ENCODE data around the gene SH2D6. TPM values are rescaled to one million over a fixed set of nuclear protein-coding genes. Genes with fewer than 3 reads are reported as not detected.
"Not testable (repeated sequence)": the region's sequence is repeated elsewhere in the genome, so short reads cannot be mapped to it uniquely, and the experiment has no call there.

The SH2D6 gene
- total and polyA plus RNA-seq, 2 experiments from 2014 or later: 0.27 to 2.8 TPM

GRCh38 chr2:85481818-85482777 lies 63.6 kb downstream of the SH2D6 start:
- WGBS (ENCODE audit: low lambda C conversion rate, missing lambda C conversion rate): 93% methylated on average over 13 of the region's 13 CpGs
- Histone ChIP-seq H3K27me3 (no peaks in the 10 kb centered on the region), H3K9me2 (replicated peaks; ENCODE audit: insufficient read depth) (no peaks in the 10 kb centered on the region), H3K79me2 (no peaks in the 10 kb centered on the region), H4K20me1 (ENCODE audit: insufficient read depth, poor library complexity, severe bottlenecking) (no peaks in the 10 kb centered on the region), H3K4me1 (ENCODE audit: insufficient read depth) (no peaks in the 10 kb centered on the region), H3K4me2 (no peak overlapping the region), H2AFZ (no peak overlapping the region), H3K36me3 (replicated peaks; ENCODE audit: insufficient read depth, low read depth) (no peaks in the 10 kb centered on the region), H3K27ac (no peak overlapping the region), H3K4me3 (no peak overlapping the region), H3K9me3 (ENCODE audit: low read depth) (no peaks in the 10 kb centered on the region)
- no peak for DNase-seq (ENCODE audit: low spot score)
- TF ChIP-seq, protein P1, sequence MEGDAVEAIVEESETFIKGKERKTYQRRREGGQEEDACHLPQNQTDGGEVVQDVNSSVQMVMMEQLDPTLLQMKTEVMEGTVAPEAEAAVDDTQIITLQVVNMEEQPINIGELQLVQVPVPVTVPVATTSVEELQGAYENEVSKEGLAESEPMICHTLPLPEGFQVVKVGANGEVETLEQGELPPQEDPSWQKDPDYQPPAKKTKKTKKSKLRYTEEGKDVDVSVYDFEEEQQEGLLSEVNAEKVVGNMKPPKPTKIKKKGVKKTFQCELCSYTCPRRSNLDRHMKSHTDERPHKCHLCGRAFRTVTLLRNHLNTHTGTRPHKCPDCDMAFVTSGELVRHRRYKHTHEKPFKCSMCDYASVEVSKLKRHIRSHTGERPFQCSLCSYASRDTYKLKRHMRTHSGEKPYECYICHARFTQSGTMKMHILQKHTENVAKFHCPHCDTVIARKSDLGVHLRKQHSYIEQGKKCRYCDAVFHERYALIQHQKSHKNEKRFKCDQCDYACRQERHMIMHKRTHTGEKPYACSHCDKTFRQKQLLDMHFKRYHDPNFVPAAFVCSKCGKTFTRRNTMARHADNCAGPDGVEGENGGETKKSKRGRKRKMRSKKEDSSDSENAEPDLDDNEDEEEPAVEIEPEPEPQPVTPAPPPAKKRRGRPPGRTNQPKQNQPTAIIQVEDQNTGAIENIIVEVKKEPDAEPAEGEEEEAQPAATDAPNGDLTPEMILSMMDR (IDR thresholded peaks at IDR 0.05; ENCODE audit: poor library complexity): no peak
- no peak for TF ChIP-seq EZH2 (IDR thresholded peaks at IDR 0.05; ENCODE audit: borderline replicate concordance)
- TF ChIP-seq EZH2phosphoT487 (IDR thresholded peaks at IDR 0.05; ENCODE audit: low read depth, severe bottlenecking, unreplicated experiment): no peak

DNA sequence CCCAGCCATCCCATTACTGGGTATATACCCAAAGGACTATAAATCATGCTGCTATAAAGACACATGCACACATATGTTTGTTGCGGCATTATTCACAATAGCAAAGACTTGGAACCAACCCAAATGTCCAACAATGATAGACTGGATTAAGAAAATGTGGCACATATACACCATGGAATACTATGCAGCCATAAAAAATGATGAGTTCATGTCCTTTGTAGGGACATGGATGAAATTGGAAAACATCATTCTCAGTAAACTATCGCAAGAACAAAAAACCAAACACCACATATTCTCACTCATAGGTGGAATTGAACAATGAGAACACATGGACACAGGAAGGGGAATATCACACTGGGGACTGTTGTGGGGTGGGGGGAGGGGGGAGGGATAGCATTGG lies 66.1 kb downstream of the SH2D6 start:
- not testable (repeated sequence) for H3K4me2 ChIP-seq; H2AFZ ChIP-seq; H3K79me2 ChIP-seq; H3K9me2 ChIP-seq (replicated peaks; ENCODE audit: insufficient read depth); H3K27ac ChIP-seq; H3K9me3 ChIP-seq (ENCODE audit: low read depth); H3K4me3 ChIP-seq; H4K20me1 ChIP-seq (ENCODE audit: insufficient read depth, poor library complexity, severe bottlenecking); H3K27me3 ChIP-seq; H3K36me3 ChIP-seq (replicated peaks; ENCODE audit: insufficient read depth, low read depth); H3K4me1 ChIP-seq (ENCODE audit: insufficient read depth); DNase-seq (ENCODE audit: low spot score)
- WGBS (ENCODE audit: low lambda C conversion rate, missing lambda C conversion rate): 100% methylated on average over 1 of the region's 2 CpGs

- Histone ChIP-seq H3K4me1 (ENCODE audit: insufficient read depth) (no peaks in the 10 kb centered on the region), H3K79me2 (no peaks in the 10 kb centered on the region), H4K20me1 (ENCODE audit: insufficient read depth, poor library complexity, severe bottlenecking) (no peaks in the 10 kb centered on the region), H3K36me3 (replicated peaks; ENCODE audit: insufficient read depth, low read depth) (no peaks in the 10 kb centered on the region), H3K4me2 (no peak overlapping the region), H3K4me3 (no peak overlapping the region), H3K9me2 (replicated peaks; ENCODE audit: insufficient read depth) (no peaks in the 10 kb centered on the region), H2AFZ (no peak overlapping the region), H3K9me3 (ENCODE audit: low read depth) (no peaks in the 10 kb centered on the region), H3K27me3 (no peaks in the 10 kb centered on the region), H3K27ac (no peak overlapping the region)
- 92% methylated on average over 3 of the region's 3 CpGs for WGBS (ENCODE audit: low lambda C conversion rate, missing lambda C conversion rate)
- DNase-seq (ENCODE audit: low spot score): no peak
- TF ChIP-seq EZH2phosphoT487 (IDR thresholded peaks at IDR 0.05; ENCODE audit: low read depth, severe bottlenecking, unreplicated experiment) (no peak), EZH2 (IDR thresholded peaks at IDR 0.05; ENCODE audit: borderline replicate concordance) (no peak)
- TF ChIP-seq, protein P1 (IDR thresholded peaks at IDR 0.05; ENCODE audit: poor library complexity): no peak
Observed at GRCh38 chr2:85485815-85486214, 67.3 kb downstream of the SH2D6 start.

Small RNA genes lying within 50 kb of the gene (small RNA-seq; reads per million reads assigned to genes)
- gene AC062037.2: not detected
- not detected for gene RF00019
- gene RN7SL251P: not detected

Other genes starting within 250 kb of the SH2D6 start
- 66.5 and 72.0 TPM in 2 replicates for gene TGOLN2, start 90.7 kb upstream of the SH2D6 start, total RNA-seq
- gene TGOLN2, start 90.7 kb upstream of the SH2D6 start, polyA plus RNA-seq: 51.1 and 52.4 TPM in 2 replicates
- gene RETSAT, start 64.2 kb upstream of the SH2D6 start, total RNA-seq: 55.3 and 58.5 TPM in 2 replicates
- gene RETSAT, start 64.2 kb upstream of the SH2D6 start, polyA plus RNA-seq: 22.2 and 24.7 TPM in 2 replicates
- 17.6 and 25.1 TPM in 2 replicates for gene ELMOD3, start 63.9 kb upstream of the SH2D6 start, total RNA-seq
- gene ELMOD3, start 63.9 kb upstream of the SH2D6 start, polyA plus RNA-seq: 16.4 and 18.1 TPM in 2 replicates
- 108 and 123 TPM in 2 replicates for gene CAPG, start 8.3 kb upstream of the SH2D6 start, total RNA-seq
- 172 and 188 TPM in 2 replicates for gene CAPG, start 8.3 kb upstream of the SH2D6 start, polyA plus RNA-seq
- 202 and 252 TPM in 2 replicates for gene MAT2A, start 120.5 kb downstream of the SH2D6 start, total RNA-seq
- gene MAT2A, start 120.5 kb downstream of the SH2D6 start, polyA plus RNA-seq: 379 and 465 TPM in 2 replicates
- gene GGCX, start 142.8 kb downstream of the SH2D6 start, total RNA-seq: 64.5 and 82.5 TPM in 2 replicates
- gene GGCX, start 142.8 kb downstream of the SH2D6 start, polyA plus RNA-seq: 66.1 and 73.5 TPM in 2 replicates
- gene VAMP8, start 158.9 kb downstream of the SH2D6 start, total RNA-seq: 50.7 and 70.4 TPM in 2 replicates
- 213 and 240 TPM in 2 replicates for gene VAMP8, start 158.9 kb downstream of the SH2D6 start, polyA plus RNA-seq
- 2.1 and 2.7 TPM in 2 replicates for gene VAMP5, start 165.7 kb downstream of the SH2D6 start, total RNA-seq
- 36.1 TPM in 2 replicates for gene VAMP5, start 165.7 kb downstream of the SH2D6 start, polyA plus RNA-seq
- 139 and 159 TPM in 2 replicates for gene RNF181, start 177.0 kb downstream of the SH2D6 start, total RNA-seq
- gene RNF181, start 177.0 kb downstream of the SH2D6 start, polyA plus RNA-seq: 250 and 256 TPM in 2 replicates
- 20.1 and 25.7 TPM in 2 replicates for gene TMEM150A, start 184.0 kb downstream of the SH2D6 start, total RNA-seq
- gene TMEM150A, start 184.0 kb downstream of the SH2D6 start, polyA plus RNA-seq: 64.6 and 67.9 TPM in 2 replicates
- 21.6 and 23.1 TPM in 2 replicates for gene C2orf68, start 193.4 kb downstream of the SH2D6 start, total RNA-seq
- gene C2orf68, start 193.4 kb downstream of the SH2D6 start, polyA plus RNA-seq: 28.3 and 28.4 TPM in 2 replicates
- gene USP39, start 197.5 kb downstream of the SH2D6 start, total RNA-seq: 41.7 and 63.9 TPM in 2 replicates
- 27.5 and 38.5 TPM in 2 replicates for gene USP39, start 197.5 kb downstream of the SH2D6 start, polyA plus RNA-seq
- 13.0 and 27.6 TPM in 2 replicates for gene SFTPB, start 249.5 kb downstream of the SH2D6 start, total RNA-seq
- gene SFTPB, start 249.5 kb downstream of the SH2D6 start, polyA plus RNA-seq: 1.1 and 3.3 TPM in 2 replicates